GM12865 (cell line): Measurements from ENCODE around the gene LRRC8B.

Source experiments
- DNase-seq: peaks from one replicate; pipeline ENCODE4 v3.0.0; 2010; ENCODE audit warnings: low read depth
- H3K4me3 ChIP-seq: 2 replicates; pipeline ENCODE4 v1.5.1; 2011; ENCODE audit warnings: mild to moderate bottlenecking, low read depth, low read length, control low read depth
- TF ChIP-seq, protein P1 (sequence below): IDR thresholded peaks from 2 replicates; pipeline ENCODE4 v1.5.1; 2011; ENCODE audit warnings: low read length, control low read depth, low read depth, inconsistent platforms; ENCODE audit not compliant: insufficient read depth; ENCODE audit errors: missing control alignments

The LRRC8B gene

DNA sequence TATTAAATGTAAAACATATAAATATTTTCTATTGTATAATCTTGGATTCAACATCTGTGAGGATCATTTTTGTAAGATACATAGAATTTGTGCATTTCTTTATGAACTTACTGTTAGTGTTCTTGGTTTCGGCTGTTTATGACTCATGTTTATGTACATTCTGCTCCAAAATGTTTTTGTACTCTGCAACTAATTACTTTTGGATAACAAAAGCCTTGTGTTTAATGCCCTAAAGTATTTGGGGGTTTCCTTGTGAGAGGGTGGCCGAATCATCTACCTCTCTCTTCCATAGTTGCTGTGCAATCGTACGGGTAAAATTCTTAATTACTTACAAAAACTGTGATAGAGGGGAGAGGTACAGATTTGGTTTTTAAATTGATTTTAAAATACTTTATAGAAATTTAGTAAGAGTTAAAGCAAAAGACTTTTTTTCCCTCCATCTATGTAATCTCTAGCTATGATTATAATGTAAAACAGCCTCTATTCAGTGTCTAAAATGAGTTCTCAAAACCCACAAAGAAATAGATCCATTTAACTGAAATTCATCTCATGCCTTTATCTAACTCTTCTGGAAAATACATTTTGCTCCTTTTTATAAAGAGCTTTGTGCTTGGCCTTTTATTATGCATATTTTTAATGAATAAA is 69.6 kb downstream of the LRRC8B start:
- H3K4me3 ChIP-seq, result no peak overlapping the region
- no peak for DNase-seq
- TF ChIP-seq, protein P1, sequence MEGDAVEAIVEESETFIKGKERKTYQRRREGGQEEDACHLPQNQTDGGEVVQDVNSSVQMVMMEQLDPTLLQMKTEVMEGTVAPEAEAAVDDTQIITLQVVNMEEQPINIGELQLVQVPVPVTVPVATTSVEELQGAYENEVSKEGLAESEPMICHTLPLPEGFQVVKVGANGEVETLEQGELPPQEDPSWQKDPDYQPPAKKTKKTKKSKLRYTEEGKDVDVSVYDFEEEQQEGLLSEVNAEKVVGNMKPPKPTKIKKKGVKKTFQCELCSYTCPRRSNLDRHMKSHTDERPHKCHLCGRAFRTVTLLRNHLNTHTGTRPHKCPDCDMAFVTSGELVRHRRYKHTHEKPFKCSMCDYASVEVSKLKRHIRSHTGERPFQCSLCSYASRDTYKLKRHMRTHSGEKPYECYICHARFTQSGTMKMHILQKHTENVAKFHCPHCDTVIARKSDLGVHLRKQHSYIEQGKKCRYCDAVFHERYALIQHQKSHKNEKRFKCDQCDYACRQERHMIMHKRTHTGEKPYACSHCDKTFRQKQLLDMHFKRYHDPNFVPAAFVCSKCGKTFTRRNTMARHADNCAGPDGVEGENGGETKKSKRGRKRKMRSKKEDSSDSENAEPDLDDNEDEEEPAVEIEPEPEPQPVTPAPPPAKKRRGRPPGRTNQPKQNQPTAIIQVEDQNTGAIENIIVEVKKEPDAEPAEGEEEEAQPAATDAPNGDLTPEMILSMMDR, result no peak

- no peak for DNase-seq
- TF ChIP-seq, protein P1, result no peak
- H3K4me3 ChIP-seq, result no peak overlapping the region
Measured at GRCh38 chr1:89596698-89597097, 72.1 kb downstream of the LRRC8B start.

DNA sequence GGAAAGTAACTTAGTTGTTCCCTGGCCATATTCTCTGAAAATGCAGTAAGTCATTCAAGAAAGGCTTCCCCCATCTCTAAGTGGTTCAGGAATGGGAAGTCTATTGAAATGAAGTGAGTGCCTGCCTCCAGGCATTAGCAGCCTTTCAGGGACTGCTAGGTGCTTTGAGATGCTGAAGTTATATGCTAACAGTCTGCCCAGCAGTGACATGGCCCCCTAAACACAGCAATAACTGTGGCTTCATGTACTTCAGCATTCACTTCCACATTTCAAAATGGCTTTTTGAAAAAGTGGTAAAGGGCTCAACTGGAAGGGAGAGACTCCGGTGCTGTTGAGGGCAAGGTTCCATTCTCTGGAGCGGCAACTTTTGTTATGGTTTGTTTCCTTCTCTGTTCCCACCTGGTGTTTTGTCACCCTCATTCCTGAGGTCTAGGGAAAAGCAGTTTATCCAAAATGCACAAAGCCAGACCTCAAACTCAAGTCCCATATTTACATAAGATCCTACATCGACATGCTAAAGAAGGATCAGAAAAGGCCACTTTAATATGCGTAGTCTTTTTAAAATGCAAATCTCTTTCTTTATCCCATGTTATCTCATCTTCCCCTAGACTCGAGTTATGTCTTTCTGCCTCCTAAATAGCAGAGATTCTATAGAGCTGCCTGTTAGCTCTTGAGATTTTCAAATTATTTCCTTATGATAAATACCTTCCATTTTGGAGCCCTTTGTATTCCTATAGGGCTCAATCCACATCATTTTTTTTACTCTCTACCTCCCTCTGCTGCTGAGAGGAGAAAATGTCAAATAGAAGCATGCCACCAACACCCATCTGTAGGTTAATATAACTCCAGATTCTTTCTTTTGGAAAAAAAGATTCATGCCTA is 74.1 kb downstream of the LRRC8B start:
- no peak overlapping the region for H3K4me3 ChIP-seq
- TF ChIP-seq, protein P1, result peak; percentile 56
- DNase-seq, result peak; percentile 40

DNA sequence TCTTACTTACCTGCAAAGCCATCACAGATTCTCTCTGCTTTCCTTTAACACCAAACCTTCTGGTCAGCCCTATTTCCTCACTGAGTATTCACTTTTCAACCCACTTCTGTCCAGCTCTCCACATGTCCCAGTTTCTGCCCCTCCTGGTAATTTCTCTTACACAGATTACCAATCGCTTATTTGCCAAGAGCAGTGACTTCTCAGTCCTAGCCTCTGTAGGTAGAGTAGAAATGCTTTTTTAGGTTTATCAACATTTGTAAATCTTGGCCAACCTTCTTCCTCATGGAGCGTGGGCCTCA is 74.7 kb downstream of the LRRC8B start:
- no peak overlapping the region for H3K4me3 ChIP-seq
- DNase-seq, result no peak
- TF ChIP-seq, protein P1, result no peak

DNA sequence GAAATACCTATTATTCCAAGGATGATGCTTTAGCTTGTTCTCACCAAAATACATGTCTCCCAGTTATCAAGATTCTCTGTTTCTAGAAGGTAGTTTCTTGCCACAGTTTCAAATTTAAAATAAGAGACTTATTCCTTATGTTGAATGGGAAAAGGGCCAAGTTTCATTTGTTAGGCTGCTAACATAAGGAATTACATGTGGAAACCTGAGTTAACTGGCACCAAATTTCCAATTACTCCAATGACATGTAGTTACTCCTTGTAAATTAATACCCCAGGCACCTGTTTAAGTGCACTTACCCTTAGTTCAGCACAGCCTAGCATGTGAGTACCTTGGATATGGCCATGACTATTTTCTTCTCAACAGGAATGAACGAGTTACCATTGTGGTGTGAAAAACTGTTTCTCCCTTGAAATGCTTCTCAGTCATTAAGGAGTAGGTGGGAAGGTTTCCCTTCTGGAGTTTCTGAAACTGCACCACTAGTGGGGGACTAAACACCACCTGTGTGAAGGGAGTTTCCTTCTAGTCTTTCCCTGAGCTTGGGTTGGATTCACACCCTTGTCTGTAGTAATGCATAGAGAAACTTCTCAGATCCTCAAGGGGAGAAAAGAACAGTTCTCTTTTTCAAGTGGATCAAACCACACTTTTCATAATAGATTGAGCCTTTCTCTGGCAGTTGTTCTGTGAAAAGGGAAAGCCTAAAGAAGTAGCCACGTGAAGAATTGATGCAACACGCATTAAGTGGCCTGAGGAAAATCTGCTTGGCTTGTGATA is 76.0 kb downstream of the LRRC8B start:
- DNase-seq, result peak; percentile 36
- TF ChIP-seq, protein P1, result no peak
- no peak overlapping the region for H3K4me3 ChIP-seq

GRCh38 chr1:89602871-89603404 is 78.3 kb downstream of the LRRC8B start:
- TF ChIP-seq, protein P1, result no peak
- DNase-seq, result no peak
- H3K4me3 ChIP-seq, result no peak overlapping the region
